NCI-H774 (cell line): ENCODE measurements around the gene TOPBP1.
"Not testable (repeated sequence)": the region's sequence is repeated elsewhere in the genome, so short reads cannot be mapped to it uniquely, and the experiment has no call there.

ENCODE experiments used
- DNase-seq: peaks from one replicate; lab custom pipeline; 2025; lab: John Stamatoyannopoulos, UW

TOPBP1 gene

GRCh38 chr3:133661454-133662277 is at the start of gene TOPBP1:
Gene TOPBP1 (minus strand): TSS chr3:133661941. CDS start chr3:133661127, 814 bp downstream.
- DNase-seq: peak; percentile 79

- DNase-seq: no peak
Measured at GRCh38 chr3:133711013-133711412, 49.3 kb upstream of the TOPBP1 start.

- DNase-seq: no peak
Measured at GRCh38 chr3:133709139-133709750, 47.5 kb upstream of the TOPBP1 start.

DNA sequence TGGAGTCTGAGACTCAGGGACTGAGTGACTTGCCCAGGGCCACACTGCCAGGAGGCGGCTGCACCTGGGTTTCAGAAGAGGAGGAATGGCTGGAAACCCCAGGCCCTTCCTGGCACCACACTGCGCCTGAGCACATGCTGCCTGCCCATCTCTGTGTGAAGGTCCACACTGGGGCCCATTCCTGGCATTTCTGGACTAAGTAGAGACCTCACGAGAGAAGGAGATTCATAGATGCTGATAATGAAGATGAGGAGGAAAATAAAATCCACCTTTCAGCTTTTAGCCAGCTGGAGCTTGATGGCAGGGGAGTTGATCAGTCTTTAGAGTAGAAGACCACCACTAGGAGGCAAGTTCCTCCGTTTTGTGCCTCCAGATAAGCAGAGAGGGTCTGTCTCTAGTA is 44.3 kb upstream of the TOPBP1 start:
- DNase-seq: no peak

DNA sequence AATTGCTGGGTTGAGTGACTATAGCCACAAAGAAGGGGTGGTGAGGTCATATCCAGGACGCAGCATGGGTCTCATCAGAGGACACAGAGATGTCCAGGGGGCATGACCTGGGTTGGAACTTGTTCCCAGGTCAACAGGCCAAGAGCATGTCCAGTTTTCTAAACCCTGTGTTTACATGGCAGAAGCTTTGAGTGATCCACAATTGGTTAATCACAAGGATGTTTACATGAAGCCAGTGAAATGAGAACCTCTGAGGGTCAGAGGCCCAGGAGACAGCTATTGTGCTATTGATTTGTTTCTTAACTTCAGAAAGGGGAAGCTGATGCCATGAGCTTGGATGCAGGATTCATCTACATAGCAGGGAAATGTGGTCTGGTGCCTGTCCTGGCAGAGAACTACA is 42.2 kb upstream of the TOPBP1 start:
- DNase-seq: no peak

DNA sequence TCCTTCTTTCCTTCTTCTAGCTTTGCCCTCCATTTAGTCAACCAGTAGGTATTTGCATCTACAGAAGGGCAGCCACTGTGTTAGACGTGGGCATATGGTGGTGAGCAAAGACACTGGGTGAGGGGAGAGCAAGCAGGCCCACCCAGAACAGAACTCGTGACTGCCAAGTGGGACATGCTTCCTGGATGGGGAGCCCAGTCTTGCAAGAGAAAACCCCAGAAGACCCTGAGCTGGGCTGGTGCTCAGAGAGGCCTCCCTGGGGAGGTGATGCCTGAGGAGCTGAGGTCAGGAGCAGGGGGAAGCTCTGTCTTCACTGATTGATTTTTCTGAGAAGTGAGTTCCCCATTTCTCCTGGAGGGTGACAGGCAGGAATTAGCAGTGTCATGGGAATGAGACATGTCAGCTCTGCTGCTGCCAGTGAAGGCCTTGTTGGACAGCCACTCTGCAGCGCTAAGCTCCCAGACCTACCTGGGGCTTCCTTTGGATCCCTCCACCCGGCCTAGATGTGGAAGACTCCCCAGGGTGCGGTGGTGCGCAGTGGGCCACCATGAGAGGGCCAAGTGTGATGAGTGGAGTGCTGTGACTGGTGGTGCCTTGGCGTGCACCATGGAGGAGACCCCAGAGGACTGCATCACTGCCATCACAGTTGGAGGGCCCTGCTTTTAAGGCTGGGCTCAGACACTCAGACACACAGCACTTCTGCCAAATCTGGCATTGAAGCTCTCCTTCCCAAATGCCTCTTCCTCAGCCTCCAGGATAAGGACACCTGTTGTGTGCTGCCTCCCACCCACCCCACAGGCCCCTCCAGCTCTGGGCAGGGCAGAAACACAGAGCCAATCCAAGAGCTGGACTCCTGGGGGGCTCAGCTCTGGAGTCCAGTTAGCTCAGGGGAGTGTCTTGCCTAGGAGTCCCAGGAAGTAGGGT is 40.0 kb upstream of the TOPBP1 start:
- DNase-seq: no peak

- no peak for DNase-seq
Measured at GRCh38 chr3:133700351-133700750, 38.6 kb upstream of the TOPBP1 start.

- DNase-seq: no peak
Measured at GRCh38 chr3:133699903-133700302, 38.2 kb upstream of the TOPBP1 start.

DNA sequence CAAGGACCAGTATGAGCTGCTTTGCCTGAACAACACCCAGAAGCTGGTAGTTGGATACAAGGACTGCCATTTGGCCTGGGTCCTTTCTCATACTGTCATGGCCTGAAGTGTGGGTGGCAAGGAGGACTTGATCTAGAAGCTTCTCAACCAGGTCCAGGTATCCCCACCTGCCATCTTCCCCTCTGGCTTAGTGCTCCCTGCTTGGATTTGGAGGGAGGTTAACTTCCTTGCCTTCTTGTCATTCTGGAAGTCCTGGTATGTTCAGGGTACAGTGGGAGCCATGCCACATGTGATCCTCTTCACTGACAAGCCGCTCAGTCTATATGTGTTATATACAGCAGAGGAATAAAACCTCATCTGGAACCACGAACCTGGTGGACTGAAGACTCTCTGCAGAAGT is 37.7 kb upstream of the TOPBP1 start:
- DNase-seq: no peak

- DNase-seq: no peak
Measured at GRCh38 chr3:133697960-133698359, 36.2 kb upstream of the TOPBP1 start.

DNA sequence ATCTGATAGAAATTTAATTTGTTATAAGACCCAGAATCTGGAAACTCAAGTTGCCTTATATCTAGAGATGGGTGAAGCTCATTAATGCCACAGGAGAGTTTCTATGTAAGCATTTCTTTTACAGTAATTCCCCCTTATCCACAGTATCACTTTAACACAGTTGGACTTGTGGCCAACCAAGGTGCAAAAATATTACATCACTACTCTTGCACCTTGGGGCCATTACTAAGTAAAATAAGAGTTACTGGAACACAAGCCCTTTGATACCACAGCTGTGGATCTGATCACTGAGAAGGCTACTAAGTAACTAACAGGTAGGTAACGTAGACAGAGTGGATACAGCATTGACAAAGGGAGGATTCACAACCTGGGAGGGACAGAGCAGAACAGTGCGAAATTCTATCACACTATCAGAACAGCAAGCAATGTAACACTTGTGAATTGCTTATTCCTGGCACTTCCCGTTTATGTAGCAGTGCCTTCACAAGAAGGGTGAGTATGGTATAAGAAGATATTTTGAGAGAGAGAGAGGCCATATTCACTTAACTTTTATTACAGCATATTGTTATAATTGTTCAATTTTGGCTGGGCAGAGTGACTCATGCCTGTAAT is 33.9 kb upstream of the TOPBP1 start:
- DNase-seq: no peak

DNA sequence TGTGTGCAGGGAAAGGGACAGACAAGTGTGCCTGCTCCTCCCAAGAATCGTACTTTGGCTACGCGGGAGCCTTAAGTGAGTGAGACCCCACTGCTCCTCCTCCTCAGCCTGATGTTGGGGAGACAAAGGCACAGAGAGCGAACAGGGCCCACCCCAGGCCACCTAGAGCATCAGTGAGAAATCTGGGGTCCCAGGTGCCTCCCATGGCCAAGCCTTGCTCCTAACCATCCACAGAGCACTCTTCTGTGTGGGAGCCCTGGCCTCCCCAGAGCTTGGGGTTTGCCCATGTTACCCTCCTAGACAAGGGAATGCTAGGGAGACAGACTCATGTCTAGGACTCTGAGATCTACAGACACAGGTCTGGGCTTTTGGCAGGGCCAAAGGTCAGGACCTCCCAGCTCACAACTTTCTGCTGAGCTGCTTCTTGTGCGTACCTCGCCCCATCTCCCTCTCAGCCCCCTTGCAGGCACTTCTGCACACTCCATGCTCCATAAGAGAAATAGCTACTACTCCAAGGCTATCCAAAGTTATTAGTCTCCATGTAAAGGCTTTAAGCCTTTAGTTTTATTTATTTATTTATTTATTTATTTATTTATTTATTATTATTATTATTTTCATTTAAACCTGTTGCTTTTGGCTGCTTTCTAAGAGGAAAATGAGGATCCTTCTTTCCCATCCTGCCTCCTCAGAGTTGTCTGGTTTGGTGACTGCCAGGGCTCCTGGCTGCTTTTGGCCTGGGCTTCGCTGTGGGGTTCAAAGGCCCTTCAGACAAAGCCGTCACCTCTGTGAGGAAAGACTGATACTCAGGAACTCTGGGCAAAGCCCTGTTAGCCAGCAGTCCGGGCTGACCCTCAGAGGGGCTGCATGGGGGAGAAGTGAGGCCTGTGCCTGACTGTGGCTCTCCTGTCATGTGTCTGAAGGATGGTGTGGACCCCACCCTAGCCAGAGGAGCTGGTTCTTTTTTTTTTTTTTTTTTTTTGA is 32.8 kb upstream of the TOPBP1 start:
- DNase-seq: no peak

GRCh38 chr3:133693821-133694220 is 32.1 kb upstream of the TOPBP1 start:
- no peak for DNase-seq

- DNase-seq: no peak
Measured at GRCh38 chr3:133692759-133693158, 31.0 kb upstream of the TOPBP1 start.

DNA sequence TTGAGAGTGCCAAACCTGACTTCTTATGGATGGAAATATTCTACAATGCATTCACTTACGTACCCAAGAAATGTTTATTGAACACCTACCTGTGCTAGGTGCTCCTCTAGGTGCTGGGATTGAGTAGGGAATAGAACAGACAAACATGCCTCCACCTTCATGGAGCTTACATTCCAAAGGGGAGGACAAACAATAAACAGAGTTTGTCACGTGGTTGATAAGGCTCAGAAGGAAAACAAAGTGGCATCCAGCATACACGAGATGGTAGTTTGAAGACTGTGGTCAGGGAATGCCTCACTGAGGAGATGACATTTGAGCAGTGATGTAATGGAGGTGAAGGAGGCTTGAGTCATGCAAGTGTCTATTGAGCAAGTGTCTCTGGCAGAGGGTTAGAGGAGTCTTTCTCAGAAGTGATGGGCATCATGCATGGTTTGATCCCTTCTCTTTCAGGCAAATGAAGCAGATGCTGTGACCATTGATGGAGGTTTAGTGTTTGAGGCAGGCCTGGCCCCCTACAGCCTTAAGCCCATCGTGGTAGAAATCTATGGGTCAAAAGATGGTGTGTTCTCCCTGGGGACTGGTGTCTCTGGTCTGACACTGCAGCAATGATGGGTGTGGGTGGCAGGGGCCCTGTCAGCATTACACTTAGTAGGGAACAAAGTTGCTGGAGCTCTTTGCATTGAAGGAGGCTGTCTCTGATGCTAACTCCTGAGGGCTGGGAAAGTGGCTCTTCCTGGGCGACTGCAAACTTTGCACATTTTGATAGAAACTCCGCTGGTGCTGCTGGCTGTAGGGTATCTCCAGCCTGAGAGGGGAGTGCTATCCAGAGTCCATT is 29.7 kb upstream of the TOPBP1 start:
- no peak for DNase-seq

DNA sequence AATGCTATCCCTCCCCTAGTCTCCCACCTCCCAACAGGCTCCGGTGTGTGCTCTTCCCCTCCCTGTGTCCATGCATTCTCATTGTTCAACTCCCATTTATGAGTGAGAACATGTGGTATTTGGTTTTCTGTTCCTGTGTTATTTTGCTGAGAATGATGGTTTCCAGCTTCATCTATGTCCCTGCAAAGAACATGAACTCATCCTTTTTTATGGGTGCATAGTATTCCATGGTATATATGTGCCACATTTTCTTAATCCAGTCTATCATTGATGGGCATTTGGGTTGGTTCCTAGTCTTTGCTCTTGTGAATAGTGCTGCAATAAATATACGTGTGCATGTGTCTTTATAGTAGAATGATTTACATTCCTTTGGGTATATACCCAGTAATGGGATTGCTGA is 16.3 kb upstream of the TOPBP1 start:
- not testable (repeated sequence) for DNase-seq

DNA sequence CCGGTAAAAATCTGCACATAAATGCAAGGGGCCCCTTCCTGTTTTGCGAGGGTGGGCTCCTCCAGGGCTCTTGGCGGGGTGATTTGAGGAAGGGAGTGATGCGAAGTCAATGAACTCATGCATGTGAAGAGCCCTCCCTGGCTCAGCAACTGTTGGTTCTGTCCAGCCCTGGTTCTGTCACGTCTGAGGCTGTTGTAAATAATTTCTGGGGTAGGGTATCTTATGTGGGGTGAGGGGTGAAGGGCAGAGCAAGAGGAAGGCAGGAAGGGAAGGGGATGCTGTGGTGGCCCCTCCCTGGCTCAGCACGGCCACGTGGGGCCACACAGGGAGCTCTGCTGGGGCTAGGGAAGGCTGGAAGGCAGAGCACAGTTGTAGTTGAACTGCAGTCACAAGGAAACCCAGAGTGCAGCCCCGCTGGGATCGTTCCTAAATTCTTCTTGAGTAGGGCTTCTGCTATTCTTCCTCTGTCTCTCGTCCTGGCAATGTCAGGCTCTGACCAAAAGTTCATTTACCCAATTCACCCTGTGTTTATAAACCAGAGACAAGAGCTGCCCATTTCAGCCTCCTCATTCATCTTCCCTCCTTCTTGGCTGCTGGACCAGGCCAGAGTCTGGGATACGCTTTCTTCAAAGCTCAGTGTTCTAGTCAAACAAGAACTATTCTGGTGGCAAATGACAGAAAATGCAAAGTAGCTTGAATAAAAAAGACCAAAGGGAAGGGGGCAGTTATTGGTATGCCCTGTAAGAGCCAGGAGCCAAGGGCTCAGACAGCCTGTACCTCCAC is 14.8 kb upstream of the TOPBP1 start:
- DNase-seq: no peak

DNA sequence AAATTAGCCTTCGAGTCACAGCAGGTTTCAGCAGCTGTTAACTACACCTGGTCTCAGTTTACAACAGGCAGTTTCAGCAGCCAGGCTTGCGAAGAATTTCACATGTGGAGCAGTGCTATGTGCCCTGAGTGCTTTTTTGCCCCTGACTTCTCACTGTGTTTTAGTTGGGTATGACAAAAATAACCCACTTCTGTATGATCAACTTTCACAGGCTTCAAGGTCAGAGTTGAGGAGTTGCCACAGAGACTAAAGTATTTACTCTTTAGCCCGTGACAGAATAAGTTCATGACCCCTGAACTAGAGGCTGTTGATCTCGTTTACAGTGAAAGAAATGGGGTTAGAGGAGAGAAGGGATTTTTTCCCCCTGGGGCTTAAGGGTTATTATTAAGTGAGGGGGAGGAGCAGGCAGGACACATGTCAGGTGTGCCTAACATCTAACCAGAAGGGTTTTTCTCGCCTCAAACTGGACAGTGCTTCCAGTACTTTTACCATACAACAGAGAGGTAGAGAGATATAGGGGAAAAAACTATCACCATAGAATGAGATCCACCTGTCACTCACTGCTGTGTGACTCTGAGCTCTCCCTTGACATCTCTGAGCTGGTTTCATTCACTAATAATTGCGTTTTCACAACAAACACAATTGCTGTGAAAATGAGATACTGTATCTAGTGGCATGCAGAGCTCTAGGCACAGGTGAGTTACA is 14.0 kb upstream of the TOPBP1 start:
- DNase-seq: no peak
